Peyer's patch (tissue), 4 donors: ENCODE measurements around the gene OR11A1. TPM values are rescaled to one million over a fixed set of nuclear protein-coding genes. Genes with fewer than 3 reads are reported as not detected.

ENCODE experiments used
- DNase-seq, 3 donors: peaks; one replicate each; pipeline ENCODE4 v3.0.0-alpha.2; 2017 to 2019
- H3K27ac ChIP-seq, 4 donors: fragments of 200-600 bp; sonication (generic); one replicate each; pipeline ENCODE4 v1.5.1; 2016 to 2019
- H3K27me3 ChIP-seq, 2 donors: fragments of 200-600 bp; sonication (generic); one replicate each; pipeline ENCODE4 v1.5.1; 2019
- H3K36me3 ChIP-seq, 3 donors: fragments of 200-600 bp; sonication (generic); one replicate each; pipeline ENCODE4 v1.5.1; 2016 to 2019
- H3K4me1 ChIP-seq, 4 donors: fragments of 200-600 bp; sonication (generic); one replicate each; pipeline ENCODE4 v1.5.1; 2016 to 2019
- H3K4me3 ChIP-seq, 4 donors: fragments of 200-600 bp; sonication (generic); 1 replicate in 3 of 4; 2 replicates in 1 of 4; pipeline ENCODE4 v1.5.1; 2016 to 2019; ENCODE audit warnings: mild to moderate bottlenecking in 1 of 4
- H3K9me3 ChIP-seq, 4 donors: fragments of 200-600 bp; sonication (generic); one replicate each; pipeline ENCODE4 v1.5.1; 2016 to 2019; ENCODE audit warnings: mild to moderate bottlenecking in 1 of 4
- CTCF ChIP-seq, 6 experiments: fragments of 450-650 bp in 4 of 6; fragments of 200-600 bp in 2 of 6; sonication (generic) in 1 of 6; IDR thresholded peaks; one replicate each; pipeline ENCODE4 v1.5.1; 2017 to 2019; ENCODE audit warnings: antibody characterized with exemption in 6 of 6, mild to moderate bottlenecking in 3 of 6, moderate library complexity in 1 of 6
- POLR2A ChIP-seq, 2 donors: fragments of 450-650 bp; IDR thresholded peaks; one replicate each; pipeline ENCODE4 v1.5.1; 2017; ENCODE audit warnings: antibody characterized with exemption in 2 of 2, mild to moderate bottlenecking in 2 of 2, moderate library complexity in 2 of 2
- total RNA-seq, 4 donors: library from RNA; depleted of rRNA; stranded (reverse); fragments of >200 nt; gene quantifications; one replicate each; pipeline ENCODE4 v1.1.0, GENCODE V29; 2016

Gene OR11A1
- total RNA-seq, 4 donors from 2014 or later: not detected

GRCh38 chr6:29487660-29488059 lies 30.8 kb upstream of the OR11A1 start, which contains the start of gene MAS1L:
Gene MAS1L (minus strand): TSS chr6:29487956. CDS start chr6:29487902, 54 bp downstream.
- Histone ChIP-seq H3K4me3 (no peak within 1 kb of the TSS), H3K36me3 (no peaks in the 10 kb centered on the region), H3K27ac (no peak within 1 kb of the TSS), H3K9me3 (no peaks in the 10 kb centered on the region), H3K27me3 (no peaks in the 10 kb centered on the region), H3K4me1 (no peaks in the 10 kb centered on the region)
- TF ChIP-seq CTCF (IDR thresholded peaks at IDR 0.05) (no peak), POLR2A (IDR thresholded peaks at IDR 0.05) (no peak)
- no peak for DNase-seq

- Histone ChIP-seq H3K9me3 (no peaks in the 10 kb centered on the region), H3K27me3 (no peaks in the 10 kb centered on the region), H3K4me3 (no peak overlapping the region), H3K36me3 (no peaks in the 10 kb centered on the region), H3K27ac (no peak overlapping the region), H3K4me1 (no peaks in the 10 kb centered on the region)
- DNase-seq: no peak
- TF ChIP-seq CTCF (IDR thresholded peaks at IDR 0.05) (no peak), POLR2A (IDR thresholded peaks at IDR 0.05) (no peak)
These were observed 30.3 kb upstream of the OR11A1 start for GRCh38 chr6:29487131-29487530.

GRCh38 chr6:29486577-29486976 lies 29.7 kb upstream of the OR11A1 start:
- TF ChIP-seq POLR2A (IDR thresholded peaks at IDR 0.05) (no peak), CTCF (IDR thresholded peaks at IDR 0.05) (no peak)
- no peaks in the 10 kb centered on the region for H3K27me3 ChIP-seq
- DNase-seq: no peak
- no peaks in the 10 kb centered on the region for H3K4me1 ChIP-seq
- no peak overlapping the region for H3K27ac ChIP-seq
- no peak overlapping the region for H3K4me3 ChIP-seq
- no peaks in the 10 kb centered on the region for H3K9me3 ChIP-seq
- no peaks in the 10 kb centered on the region for H3K36me3 ChIP-seq

- no peak for DNase-seq
- Histone ChIP-seq H3K4me3 (no peak overlapping the region), H3K27ac (no peak overlapping the region), H3K27me3 (no peaks in the 10 kb centered on the region), H3K4me1 (no peaks in the 10 kb centered on the region), H3K36me3 (no peaks in the 10 kb centered on the region), H3K9me3 (no peaks in the 10 kb centered on the region)
- TF ChIP-seq CTCF (IDR thresholded peaks at IDR 0.05) (no peak), POLR2A (IDR thresholded peaks at IDR 0.05) (no peak)
These were observed 26.9 kb upstream of the OR11A1 start for GRCh38 chr6:29483735-29484134.

- no peaks in the 10 kb centered on the region for H3K27me3 ChIP-seq
- H3K4me1 ChIP-seq: no peaks in the 10 kb centered on the region
- no peak overlapping the region for H3K27ac ChIP-seq
- no peaks in the 10 kb centered on the region for H3K9me3 ChIP-seq
- H3K4me3 ChIP-seq: no peak overlapping the region
- DNase-seq: no peak
- no peak for TF ChIP-seq CTCF (IDR thresholded peaks at IDR 0.05)
- TF ChIP-seq POLR2A (IDR thresholded peaks at IDR 0.05): no peak
- no peaks in the 10 kb centered on the region for H3K36me3 ChIP-seq
These were observed 26.3 kb upstream of the OR11A1 start for GRCh38 chr6:29483186-29483585.

- H3K9me3 ChIP-seq: no peaks in the 10 kb centered on the region
- no peaks in the 10 kb centered on the region for H3K36me3 ChIP-seq
- H3K4me3 ChIP-seq: no peak overlapping the region
- H3K4me1 ChIP-seq: no peaks in the 10 kb centered on the region
- H3K27ac ChIP-seq: no peak overlapping the region
- no peak for DNase-seq
- no peaks in the 10 kb centered on the region for H3K27me3 ChIP-seq
- TF ChIP-seq CTCF (IDR thresholded peaks at IDR 0.05) (no peak), POLR2A (IDR thresholded peaks at IDR 0.05) (no peak)
These were observed 22.7 kb upstream of the OR11A1 start for GRCh38 chr6:29479560-29479959.
